ENCODE data around the gene ZCCHC14.

DNA sequence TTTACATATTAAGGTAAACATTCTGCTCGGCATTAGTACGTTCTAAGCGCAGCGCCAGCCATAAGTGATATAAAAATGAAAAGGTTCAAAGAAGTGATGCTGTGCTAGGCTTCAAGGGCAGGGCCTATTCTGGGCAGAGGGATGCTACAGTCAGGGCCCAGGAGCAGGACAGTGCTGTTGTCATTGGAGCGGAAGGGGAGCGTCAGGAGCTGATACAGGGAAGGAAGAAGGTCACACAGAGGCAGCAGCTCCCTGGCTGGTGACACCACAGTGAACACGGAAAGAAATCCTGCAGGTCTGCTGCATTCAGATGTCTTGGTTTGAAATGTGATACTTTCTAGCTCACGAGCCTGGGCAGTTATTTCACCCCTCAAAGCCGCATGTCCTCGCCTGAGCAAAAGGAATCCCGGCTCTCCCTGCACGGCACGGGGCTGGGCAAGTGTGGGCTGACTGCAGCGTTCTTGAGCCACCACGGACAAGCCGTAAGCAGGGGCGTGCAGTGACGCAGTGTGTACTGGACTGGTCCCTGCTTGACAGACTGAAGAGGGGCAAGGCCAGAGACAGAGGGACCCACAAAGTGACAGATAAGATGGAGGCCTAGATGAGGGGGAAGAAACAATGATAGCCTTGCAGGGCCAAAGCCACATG is 41.1 kb downstream of the ZCCHC14 start:
- TF ChIP-seq CTCF (IDR thresholded peaks at IDR 0.05) (no peak), POLR2A (IDR thresholded peaks at IDR 0.05) (no peak)
